NCI-H187 treated with DMSO at 0.1 percent for 48 hours (cell line): ENCODE data around the gene NUBP2.

Experiments
- DNase-seq: peaks from one replicate; lab custom pipeline; 2025; lab: John Stamatoyannopoulos, UW

The NUBP2 gene

DNA sequence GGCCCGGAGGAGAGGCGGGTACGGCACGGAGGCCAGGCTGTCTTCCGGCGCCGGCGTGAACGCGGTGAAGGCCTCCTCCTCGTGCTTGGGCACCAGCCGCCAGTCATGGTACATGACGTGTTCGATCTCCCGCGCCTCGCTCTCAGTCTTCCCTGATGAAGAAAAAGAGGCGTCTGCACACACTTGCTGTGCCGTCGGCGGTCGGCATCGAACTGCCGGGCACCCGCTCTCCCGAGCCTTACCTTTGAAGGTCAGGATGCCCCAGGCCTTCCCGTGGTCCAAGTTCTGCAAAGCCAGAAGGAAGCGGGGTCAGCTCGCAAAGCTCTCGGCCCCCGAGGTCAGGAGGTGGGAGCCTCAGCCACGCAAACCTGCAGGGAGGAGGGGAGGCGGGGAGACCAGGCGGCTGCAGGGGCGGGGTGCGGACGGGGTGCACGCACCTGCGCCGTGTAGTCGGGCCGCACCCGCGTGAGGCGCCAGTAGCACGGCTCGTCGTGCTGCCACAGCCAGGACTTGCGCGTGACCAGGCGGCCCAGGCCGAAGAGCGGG is 10.3 kb upstream of the NUBP2 start, which contains the start of gene EME2:
Gene EME2 (plus strand): TSS at position 449 of the 546 bp plus-strand sequence. CDS start 418 bp downstream, outside the sequence.
- no peak for DNase-seq

DNA sequence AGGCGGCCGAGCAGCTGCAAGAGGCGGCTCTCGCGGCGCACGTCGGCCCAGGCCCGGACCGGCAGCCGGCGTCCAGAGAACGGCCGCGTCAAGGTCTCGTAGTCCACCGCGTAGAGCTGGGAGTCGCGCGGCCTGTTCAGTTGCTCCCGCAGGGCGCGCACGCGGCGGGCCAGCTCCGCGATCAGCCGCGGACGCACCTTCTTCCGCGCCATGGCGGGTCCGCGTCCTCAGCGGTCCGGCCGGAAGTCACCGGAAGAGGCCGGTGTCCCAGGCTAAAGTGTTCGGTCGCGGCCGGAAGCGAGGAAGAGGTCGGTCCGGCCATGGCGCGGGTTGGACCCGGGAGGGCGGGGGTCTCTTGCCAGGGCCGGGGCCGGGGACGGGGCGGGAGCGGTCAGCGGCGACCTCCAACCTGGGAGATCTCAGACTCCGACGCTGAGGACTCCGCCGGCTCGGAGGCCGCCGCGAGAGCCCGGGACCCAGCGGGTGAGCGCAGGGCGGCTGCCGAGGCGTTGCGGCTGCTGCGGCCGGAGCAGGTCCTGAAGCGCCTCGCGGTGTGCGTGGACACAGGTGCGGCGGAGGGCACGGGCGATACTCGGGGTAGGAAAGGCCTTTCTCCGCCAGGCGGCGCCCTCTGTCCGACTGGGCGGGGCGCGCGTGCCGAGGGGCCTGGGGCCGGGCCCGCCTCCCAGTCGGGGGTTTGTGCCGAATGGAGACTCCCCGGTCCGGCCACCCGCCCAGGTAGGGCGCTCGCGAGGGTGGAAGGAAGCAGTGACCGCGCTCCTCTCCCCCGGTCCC is 9.7 kb upstream of the NUBP2 start, which contains the start of gene MRPS34:
Gene MRPS34 (minus strand): TSS at position 227 of the 795 bp plus-strand sequence. CDS start 15 bp downstream, at position 212.
- DNase-seq = peak; percentile 52

DNA sequence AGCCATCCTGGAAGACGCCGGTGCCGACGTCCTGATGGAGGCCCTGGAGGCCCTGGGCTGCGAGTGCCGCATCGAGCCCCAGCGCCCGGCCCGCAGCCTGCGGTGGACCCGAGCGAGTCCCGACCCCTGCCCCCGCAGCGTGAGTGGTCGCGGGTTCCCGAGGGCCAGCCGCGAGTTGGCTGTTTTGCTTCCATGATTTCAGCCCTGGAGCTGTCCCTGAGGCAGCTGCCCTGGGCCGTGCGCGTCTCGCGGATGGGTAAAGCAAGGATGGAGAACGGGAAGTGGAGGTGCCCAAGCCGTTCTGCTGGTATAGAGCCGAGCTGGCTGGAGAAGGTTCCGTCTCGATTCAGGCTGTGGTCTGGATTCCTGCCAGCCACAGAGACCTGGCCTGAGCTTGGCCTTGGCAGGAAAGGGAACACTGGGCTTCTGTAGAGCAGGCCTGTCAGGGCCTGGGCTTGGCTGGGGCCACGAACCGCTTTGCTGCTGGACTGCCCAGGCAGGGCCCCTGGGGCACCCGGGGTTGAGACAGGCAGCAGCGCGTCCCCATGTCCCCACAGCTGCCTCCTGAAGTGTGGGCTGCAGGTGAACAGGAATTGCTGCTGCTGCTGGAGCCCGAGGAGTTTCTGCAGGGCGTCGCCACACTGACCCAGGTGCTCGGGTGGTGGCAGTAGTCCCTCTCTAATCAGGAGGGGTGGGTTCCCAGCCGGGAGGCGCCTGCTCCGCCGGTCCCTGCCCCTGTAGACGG is 8.9 kb upstream of the NUBP2 start:
- DNase-seq = no peak

DNA sequence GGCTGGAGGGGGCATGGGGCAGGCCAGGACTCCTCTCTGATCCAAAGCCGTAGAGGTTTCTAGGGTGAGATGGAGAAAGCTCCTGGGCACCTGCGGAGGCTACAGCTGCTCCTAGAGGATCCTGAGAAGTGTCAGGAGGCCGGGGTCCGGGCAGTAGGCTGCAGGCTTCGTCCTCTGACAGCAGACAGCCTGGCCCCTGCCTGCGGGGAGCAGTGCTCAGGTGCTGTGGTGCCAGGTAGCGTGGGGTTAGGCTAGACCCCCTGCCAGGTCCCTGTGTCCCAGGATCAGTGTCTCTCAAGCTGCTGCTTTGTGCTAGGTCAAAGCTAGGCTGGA is 8.3 kb upstream of the NUBP2 start:
- no peak for DNase-seq

DNA sequence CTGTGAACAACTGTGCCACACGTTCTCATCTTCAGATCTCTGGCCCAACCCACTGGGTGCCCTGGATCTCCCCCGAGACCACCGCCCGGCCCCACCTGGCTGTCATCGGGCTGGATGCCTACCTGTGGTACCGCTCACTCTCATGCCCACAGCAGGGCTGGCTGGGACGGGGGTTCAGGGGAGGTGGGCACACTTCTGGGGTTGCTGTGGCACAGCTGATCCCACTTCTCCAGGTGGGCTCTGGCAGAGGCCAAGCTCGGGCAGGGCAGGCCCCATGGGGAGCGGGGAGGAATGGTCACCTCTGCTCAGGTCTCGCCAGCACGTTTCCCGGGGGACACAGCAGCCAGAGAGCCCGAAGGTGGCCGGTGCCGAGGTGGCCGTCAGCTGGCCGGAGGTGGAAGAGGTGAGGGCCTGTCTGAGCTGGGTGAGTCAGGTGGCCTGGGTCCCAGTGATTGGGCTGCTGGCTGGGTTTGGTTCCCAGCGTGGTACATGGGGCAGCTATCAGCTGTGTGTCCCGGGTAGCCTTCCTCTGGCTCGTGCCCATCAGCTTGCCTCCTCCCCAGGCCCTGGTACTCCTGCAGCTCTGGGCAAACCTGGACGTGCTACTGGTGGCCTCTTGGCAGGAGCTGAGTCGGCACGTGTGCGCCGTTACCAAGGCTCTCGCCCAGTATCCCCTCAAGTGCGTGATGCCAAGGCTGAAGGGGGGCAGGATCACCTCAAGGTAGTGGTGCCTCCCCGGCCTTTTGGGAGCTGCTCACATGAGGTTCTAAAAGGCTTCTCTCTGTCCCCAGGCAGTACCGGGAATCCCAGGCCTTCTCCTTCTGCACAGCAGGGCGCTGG is 7.5 kb upstream of the NUBP2 start:
- DNase-seq = no peak

DNA sequence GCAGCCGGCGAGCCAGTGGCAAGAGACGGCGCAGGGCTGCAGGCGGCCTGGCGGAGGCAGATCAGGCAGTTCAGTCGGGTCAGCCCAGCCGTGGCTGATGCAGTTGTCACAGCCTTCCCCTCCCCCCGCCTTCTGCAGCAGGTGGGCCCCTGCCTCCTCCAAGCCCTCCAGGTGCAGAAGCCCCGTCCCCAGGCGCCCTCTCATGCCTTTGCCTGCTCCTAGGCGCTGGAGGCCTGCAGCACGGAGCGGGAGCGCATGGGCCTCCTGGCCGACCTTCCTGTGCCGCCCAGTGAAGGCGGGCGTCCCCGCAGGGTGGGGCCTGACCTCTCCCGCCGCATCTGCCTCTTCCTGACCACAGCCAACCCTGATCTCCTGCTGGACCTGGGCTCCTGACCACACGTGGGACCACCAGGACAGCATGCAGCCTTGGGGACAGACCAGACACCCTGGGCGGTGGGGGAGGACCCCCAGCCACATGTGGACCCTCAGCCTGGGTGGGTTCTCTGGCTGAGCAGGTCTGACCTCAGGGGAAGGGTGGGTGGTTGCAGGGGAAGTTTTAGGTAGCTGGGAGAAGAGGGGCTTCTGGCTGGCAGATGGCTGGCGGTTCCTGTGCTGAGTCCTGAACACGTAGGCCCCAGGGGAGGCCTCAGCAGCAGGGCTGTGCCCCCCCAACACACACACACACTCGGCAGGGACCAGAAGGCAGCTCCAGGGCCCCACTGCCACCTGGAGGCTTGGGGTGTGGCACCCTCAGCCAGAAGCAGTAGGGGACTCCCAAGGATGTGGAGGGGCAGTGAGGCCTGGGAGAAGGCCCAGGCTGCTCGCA is 6.7 kb upstream of the NUBP2 start:
- DNase-seq = no peak

DNA sequence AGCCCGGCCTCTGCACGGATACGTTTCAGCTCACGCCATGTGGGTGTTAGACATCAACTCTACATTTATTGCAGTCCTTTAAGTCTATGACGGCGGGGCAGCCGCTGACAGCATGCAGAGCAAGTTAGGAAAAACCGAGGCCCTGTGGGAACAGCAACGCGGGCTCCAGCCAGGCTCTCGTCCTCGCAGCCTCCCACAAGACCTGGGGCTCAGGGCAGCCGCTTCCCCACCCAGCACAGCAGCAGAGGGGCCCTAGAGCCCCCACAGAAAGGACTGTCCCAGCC is 6.1 kb upstream of the NUBP2 start:
- no peak for DNase-seq

DNA sequence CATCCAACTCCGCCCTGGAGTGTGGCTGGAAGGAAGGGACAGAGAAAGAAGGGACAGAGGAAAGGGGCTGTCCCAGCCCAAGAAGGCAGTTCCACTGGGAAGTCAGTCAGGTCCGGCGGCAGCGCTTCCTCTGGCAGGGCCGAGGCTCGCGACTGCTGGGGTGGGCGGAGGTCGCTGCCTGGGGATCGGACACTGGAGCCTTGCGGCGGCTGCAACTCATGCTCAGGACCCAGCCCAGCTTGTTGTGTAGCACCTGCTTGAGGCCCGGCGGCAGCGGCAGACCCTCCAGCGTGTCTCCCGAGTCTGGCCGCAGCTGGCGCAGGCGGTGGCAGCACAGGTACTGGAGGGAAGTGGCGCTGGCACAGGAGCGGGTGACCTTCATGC is 5.8 kb upstream of the NUBP2 start:
- no peak for DNase-seq

DNA sequence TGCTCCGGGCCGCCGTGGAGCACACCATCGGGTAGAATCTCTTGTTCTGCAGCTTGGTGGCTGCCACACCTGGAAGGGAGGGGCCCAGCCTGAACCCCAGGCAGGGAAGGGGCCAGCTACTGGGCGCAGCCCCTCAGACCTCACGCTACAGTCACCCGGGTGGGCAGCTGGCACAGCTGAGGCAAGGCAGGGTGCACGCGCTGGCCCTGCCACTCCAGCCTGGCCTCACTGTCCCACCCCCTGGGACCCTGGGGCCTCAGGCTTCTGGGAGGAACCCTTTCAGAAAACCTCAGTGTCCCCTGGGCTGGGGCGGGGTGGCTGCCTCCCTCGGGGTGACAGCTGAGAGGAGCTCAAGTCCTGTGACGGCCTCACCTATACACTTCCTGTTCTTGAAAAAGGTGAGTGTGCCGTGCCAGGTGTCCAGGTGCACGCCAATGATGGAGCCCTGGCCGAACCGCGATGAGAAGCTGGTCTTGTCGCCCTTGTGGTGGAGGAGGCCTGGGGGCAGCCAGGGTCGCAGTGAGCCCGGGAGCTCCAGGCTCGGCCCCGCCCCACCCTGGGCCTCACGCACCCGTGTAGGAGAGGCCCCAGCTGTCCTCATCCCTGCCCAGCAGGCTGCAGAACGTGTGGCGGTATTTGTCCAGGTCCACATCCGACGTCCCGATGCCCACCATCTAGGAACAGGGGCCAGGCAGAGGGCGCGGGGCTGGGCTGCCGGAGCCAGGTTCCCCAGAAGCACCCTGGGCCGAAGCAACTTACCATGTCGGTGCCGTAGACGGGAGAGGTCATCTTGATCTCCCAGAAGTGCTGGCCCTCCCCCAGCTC is 5.2 kb upstream of the NUBP2 start:
- no peak for DNase-seq

DNA sequence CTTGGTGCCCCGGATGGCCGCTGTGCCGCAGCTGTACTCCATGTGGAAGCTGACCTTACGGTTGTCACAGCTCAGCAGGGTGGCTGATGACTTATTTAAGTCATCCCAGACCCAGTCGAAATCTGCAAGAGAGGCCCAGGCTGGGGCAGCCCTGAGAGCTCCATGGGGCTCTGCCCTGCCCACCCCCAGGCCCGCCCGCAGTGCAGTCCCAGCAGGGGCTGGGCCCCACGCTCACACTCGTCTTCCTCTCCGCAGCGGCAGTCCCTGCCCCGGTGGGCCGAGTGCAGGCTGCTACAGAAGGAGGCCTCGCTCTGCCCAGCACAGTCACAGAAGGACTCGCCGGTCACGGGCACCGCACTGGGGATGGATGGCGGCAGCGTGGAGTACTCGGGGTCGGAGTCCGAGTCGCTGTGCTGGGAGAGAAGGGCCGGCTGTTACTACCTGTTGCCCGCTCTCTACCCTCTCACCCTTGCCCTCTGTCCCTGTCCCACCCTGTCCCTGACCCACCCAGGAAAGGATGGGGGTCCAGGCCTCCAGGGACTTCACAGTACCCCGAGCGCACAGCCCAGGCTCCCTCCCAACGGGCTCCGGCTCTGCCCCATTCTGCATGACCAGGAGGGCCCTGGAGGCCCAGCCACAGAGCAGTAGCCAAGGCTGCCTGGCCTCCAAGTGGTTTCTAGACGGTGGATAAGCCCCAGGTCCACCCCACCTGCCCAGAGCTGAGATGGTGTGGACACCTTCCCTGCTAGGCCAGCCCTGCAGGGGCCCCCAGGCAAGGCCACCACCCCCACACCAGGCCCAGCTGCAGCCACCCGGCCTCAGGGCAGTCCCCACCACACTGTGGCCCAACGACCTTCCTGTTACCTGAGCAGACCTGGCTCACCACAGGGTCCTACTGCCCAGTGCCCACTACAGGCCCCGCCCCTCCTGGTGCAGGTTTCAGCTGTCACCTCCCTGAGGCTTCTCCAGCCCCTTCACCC is 4.3 kb upstream of the NUBP2 start:
- no peak for DNase-seq

DNA sequence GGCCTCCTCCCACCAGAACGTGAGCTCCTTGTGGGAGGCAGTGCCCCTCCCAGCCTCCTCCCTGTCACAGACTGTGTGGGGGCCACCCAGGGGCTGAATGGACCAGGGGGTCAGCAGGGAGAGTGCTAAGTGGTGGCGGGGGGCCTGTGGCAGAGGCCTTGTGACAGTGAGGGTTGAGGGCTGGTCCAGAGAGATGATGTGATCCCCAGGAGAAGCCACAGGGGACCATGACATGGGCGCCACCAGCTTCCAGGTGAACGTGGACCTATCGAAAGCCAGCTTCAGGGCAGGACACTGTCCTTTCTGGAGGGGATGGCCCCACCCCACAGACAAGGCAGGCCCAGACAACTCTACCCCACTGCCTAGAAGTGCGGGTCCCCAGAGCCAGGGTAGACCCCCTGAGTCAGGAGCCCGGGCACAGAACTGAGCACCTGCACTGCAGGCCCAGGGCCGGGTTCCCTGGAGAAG is 3.5 kb upstream of the NUBP2 start:
- no peak for DNase-seq

DNA sequence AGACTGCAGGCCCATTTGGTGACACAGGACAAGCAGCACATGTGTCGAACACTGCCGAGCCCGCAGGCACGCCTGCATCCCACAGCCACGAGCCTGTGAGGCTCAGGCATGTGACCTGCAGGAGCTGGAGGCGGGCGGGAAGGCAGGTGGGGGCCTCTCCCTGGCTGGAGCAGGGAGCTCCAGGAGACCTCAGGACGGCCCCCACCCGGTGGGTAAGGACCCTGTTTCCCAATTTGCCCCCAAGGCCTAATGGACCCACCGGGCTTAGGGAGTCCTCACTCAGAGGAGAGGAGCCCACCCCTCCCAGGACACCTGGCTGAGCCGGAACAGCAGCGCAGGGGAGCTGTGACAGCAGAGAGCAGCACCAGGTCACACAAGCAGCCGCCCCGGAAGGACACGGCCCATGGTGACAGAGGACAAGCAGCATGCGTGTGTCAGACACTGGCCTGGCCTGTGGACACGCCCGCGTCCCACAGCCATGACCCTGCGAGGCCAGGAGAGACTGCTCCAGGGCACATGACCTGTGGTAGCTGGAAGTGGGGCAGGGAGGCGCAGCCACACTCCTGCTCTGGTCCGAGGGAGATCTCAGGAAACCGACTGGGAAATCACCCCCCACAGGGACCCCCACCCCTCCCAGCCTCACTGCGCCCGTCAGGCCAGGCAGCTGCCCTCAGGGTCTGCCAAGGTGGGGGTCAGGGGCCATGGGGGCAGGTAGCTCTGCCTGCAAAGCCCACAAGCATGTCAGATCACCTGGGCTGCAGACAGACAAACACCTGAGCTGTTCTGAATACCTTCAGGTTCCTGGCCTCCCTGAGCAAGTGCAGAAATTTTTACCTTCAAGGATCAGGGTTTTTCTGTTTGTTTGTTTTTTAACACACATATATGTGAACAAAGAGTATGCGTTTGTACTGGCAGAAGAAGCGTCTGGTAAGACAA is 2.8 kb upstream of the NUBP2 start:
- no peak for DNase-seq

DNA sequence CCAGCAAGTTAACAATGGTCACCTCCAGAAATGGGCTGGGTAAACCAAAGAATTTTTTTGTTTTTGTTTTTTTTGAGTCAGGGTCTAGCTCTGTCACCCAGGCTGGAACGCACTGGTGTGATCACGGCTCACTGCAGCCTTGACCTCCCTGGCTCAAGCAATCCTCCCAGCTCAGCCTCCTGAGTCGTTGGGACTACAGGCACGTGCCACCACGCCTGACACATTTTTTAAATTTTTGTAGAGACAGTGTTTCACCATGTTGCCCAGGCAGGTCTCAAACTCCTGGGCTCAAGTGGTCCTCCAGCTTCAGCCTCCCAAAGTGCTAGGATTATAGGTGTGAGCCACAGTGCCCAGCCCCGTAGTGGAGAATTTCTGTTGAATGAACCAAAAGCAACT is 2.1 kb upstream of the NUBP2 start:
- no peak for DNase-seq

DNA sequence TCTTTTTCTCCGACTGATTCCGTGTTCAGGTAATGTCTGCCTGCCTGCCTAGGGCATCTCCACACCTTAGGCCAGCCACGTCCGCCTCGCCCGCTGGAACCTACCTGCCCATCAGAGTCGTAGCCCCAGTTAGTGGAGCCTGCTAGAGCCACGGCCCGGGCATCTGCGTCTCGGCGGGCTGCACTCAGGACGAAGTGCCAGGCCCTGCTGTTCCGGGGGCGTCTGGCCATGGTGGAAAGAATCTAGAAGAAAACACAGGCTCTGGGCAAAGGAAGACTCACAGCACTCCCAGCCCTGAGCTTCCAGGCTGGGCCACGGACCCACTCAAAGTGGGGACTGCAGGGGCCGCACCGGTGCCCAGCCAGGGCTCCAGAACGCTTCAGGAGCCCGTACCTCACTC is 1.5 kb upstream of the NUBP2 start:
- DNase-seq = no peak

DNA sequence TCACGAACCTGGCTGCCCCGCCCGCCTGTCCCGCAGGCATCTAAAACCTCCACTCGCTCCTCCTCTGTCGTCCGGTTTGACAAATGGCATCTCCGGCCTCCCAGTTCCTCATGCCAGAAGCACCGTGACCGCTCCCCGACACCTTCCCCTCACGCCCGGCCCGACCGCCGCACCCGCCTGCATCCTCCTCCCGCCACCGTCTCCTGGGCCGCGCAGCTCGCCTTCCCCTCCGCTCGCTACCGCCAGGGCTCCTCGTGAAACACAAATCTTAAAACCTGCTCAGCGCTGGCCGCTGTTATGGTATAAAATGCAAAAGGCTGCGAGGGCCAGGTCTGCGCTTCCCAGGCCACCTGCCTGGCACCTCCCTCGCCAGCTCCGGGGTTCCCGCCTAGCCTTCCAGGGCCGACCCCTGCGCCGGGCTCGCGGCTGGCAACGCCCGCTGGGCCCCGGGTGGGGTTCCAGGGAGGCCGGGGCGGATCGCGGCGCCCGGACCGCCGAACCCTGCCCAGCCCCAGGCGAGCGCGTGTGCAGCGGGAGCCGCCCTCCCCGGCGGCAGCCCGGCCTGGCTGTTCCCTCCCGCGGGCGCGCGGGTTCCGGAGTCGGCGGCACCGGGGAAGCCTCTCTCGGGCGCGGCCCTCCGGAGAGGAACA is 877 bp upstream of the NUBP2 start:
- DNase-seq = no peak

DNA sequence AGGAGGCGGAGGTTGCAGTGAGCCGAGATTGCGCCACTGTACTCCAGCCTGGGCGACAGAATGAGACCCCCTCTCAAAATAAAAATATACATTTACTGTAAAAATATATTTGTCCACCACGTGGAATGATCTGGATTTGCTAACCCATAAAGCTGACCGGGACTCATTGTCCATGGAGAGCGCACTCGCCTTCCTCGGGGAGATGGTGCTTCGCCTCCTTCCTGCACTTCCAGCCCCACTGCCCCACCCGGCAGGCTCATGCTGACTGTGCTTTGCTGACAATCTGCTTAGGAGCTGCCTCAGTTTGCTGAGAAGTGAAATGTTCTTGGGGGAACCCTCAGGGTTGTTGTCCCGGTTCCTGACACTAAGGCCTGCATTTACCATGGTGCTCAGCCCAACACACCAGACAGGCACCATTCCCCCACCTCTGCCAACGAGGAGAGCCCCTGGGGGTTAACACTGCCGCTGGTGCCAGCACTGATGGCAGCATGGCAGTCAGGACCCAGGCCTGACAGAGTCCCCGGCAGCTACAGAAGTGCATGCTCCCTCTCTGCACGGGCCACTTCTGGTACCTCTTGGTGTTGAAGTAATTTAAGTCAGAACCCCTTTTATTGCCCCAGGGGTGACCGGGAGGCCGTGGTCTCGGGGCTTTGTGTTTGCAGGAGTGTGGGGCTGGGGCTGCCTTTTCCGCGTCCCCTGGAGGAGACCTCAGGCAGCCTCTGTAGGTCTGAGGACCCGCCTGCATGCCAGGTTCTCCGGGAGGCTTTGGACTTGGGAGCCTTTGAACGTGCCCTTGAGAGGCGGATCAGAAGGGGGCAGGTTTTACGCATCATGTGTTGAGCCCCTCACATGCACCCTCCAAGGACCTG is 2.5 kb downstream of the NUBP2 start:
- DNase-seq = no peak

DNA sequence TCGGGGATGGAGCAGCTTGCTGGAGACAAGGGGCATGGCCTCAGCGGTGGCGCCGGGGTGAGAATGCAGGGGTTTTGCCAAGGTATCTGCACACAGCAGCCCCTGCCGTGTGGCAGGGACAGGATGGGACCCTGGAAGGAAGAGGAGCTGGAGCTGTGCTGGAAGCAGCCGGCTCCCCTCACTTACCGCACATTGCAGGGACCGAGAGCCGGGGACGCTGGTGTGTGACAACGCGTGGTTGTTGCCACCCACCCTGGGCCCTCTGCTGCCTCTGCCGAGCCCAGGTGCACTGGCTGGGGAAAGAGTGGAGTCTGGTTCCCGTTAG is 3.0 kb downstream of the NUBP2 start:
- DNase-seq = no peak
